DLD1 (cell line): ENCODE data around the gene APBA1.

Experiments used
- in situ Hi-C: cut with HindIII; loops from 2 replicates; pipeline ENCODE4 v1.10.0; 2017; ENCODE audit warnings: low sequenced_read_pairs

APBA1 gene

DNA sequence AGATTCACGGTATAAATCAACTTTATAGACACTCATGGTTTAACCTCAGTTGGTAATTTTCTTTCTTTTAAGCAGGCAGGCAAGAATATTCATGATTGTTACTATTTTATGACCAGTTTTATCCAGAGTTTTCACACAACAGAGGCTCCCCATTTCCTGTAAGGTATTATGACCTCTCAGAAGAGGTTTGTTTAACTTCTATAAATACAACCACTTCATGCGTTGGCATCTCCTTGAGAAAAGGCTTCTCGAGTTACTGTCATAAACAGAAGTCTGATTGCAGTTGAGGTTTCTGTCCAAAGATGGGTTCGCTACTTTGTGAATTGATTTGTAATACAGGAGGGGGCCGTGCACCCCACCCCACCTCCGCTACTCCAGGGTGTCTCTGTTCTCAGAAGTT lies 291.9 kb downstream of the APBA1 start:
- in situ Hi-C loops = no loop called here

DNA sequence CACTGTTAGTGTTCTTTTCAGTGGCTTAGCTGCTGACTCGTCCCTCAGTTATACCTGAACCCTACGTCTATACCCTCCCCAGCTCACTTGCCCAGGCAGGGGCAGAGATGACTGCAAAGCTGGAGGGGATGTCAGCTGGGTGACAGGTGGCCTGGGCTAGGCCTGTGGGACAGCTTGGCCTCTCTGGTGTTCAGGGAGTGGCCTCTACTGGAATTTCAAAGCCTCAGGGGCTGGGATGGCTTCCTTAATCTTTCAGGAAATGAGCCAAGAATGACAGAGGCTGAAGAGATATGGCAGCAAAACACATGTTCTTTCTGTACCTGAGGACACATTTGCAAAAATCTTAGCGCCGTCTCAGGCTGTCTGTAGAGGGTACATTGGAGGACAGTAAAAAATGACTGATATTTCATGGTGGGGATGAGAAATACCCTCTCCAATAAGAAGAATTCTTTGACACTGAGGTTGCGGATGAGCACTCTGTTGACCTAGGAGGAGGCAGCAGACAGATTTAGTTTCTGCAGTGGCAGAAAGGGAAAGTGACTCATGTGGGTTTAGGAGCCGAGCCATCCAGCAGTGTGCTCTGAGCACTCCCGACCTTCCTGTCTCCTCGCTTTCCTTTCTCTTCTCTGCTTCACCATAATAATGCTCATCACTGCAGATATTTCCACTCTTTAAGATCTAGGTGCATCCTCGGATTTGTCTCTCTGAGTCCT lies 292.7 kb downstream of the APBA1 start:
- in situ Hi-C loops = no loop called here

DNA sequence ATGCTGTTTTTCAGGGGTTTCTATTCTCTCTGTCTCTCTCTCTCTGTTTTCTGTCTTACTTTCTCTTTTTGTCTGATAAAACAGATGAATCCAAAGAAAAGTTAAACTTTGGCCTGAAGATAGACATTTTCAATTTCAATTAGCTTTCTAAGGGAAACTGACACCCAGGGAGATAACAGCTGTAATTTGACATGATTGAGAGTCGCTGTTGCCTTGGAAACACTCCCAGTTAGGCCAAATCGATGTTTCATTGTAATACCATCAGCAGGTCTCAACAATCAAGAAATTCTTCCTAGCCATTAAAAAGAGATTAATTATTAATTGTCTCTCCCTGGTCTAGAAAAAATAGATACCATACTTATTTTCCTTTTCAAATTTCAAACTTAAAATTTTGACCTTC lies 294.2 kb downstream of the APBA1 start:
- in situ Hi-C loops = no loop called here
